K562 treated with DMSO at 1 percent for 12 hours (cell line): Measurements from ENCODE around the gene PRIM1. TPM values are rescaled to one million over a fixed set of nuclear protein-coding genes. Genes with fewer than 3 reads are reported as not detected.

Experiments used
- total RNA-seq: library from RNA; unstranded; fragments of 300-600 nt; gene quantifications from 2 replicates; pipeline ENCODE4 v1.2.3, GENCODE V29; 2022; ENCODE audit not compliant: insufficient read depth

The PRIM1 gene
- total RNA-seq, result 40.2 and 81.2 TPM in 2 replicates

DNA sequence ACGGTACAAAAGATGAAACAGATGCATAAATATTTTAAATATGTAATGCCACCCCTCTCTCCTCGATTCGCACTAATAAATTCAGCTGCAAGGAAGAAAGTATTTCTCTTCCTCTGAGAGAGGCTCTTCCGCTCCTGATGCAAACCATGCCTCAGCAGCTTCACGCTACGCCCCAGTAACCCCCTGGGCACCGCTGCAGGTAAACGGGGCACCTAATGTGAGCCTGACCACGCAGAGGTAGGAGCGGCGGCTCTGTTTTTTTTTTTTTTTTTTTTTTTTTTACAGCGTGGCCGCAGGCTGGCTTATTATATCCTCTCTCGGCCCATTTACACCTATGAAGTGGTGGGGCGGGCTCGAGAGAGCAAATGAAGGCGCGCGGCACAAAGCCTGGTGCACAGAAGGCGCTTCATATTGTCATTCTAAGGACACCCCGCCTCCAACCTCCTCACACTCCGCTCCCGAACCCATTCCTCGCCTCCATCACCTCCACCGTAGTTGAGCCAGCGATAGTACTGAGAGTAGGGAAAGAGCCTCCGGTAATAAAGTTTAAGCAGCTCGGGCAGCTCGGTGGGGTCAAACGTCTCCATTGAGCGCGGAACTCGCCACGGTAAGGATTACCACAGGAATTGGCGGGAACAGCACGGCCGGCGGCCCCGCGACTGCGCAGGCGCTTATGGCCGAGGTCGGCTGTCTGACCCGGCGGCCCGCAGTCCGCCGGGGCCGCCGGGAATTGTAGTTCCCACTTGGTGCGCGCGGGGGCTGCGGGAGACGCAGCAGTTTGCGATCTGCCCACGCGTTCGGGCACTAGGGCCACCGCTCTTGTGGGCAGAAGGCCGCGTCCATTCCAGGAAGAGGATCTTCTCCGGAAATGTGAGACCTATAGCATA lies at the start of gene PRIM1:
TSS of gene PRIM1 (minus strand) at position 612 of the 887 bp plus-strand sequence. CDS start at position 587, 25 bp downstream.

DNA sequence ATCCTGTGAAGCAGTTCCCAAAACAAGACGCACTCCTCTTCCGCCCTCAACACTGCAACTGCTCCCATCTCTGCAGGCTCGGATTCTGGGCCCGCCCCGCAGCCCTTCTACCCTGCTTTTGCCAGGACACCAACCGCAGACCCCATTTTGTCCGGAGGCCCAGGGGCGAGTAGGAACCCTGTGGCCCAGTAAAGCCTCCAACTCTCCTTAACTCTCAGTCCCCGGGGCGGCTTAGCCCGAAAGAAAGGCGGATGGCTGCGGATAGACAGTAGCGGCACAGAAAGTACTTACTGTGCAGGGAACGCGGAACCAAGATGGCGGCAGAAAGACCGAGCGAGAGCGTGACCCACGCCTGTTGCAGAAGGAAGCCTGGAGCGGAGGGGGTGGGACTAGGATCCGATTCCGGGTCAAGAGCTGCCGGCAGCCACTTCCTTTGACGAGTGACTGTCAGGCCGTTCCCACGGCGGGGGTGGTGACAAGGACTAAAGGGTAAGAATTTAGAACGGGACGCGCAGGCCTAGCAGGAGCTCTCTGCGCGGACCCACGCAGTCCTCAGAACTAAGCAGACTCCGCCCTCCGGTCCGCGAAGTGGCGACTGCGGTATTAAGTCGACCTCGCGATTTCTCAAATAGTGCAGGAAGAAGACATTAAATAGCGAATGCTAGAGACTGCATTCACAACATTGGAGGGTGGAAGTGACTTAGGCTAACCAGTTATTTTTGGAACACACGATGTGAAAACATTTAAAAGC lies 27.0 kb downstream of the PRIM1 start, which contains the start of gene NACA:
TSS of gene NACA (minus strand) at position 328 of the 751 bp plus-strand sequence. CDS start 778 bp downstream, outside the sequence.

DNA sequence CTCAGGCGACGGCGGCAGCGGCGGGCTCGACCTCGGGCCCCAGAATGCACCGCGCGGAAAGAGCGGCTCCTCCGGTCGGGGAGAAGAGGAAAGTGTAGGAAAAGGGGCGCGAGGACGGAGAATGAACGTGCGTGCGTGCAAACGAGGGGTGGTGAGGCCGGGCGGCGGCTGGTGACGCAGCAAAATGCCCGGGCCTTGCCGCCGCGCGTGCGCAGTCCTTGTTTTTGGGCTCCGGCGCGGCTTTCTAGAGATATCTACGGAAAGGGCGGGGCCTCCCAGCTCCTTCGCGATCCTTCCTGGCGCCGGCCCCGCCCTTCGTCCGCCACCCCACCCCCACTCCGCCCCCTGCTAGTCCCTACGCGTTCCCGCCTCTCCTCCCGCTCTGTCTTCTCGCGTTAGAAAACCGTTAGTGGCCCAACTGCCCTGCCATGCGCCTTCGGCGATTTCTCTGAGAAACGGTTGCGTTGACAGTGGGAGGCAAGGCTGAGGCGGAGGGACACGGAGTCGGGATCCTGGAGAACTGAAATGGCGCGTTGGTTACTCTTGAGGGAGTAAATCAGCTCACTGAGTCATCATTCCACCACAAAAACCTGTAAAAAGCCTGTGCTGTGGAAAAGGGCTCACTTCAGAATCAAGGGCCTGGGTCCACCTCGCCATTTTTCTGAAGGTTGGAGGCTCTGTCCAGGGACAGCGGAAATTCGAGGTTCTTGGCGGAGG lies 63.8 kb downstream of the PRIM1 start, which contains the start of gene PTGES3:
TSS of gene PTGES3 (minus strand) at position 156 of the 717 bp plus-strand sequence. CDS start 285 bp downstream, outside the sequence.

Other genes with a start within 250 kb of the PRIM1 start
- gene RBMS2, start 230.5 kb downstream of the PRIM1 start, total RNA-seq, result 0.35 and 1.0 TPM in 2 replicates
- 11.9 and 73.8 TPM in 2 replicates for gene BAZ2A, start 122.0 kb downstream of the PRIM1 start, total RNA-seq
- 752 and 889 TPM in 2 replicates for gene ATP5F1B, start 106.3 kb downstream of the PRIM1 start, total RNA-seq
- 166 and 299 TPM in 2 replicates for gene PTGES3, start 64.0 kb downstream of the PRIM1 start, total RNA-seq
- 1,700 and 2,209 TPM in 2 replicates for gene NACA, start 27.0 kb downstream of the PRIM1 start, total RNA-seq
- gene HSD17B6, start 11.0 kb upstream of the PRIM1 start, total RNA-seq, result 0.75 TPM in 1 of 2 replicates, not detected in the other
- gene SDR9C7, start 182.1 kb upstream of the PRIM1 start, total RNA-seq, result not detected in 2 replicates
- gene RDH16, start 205.3 kb upstream of the PRIM1 start, total RNA-seq, result 0.34 and 0.65 TPM in 2 replicates